Bronchial epithelial cell (primary cell): ENCODE data around the gene CARF. TPM values are rescaled to one million over a fixed set of nuclear protein-coding genes. Genes with fewer than 3 reads are reported as not detected.
"Not testable (repeated sequence)": the region's sequence is repeated elsewhere in the genome, so short reads cannot be mapped to it uniquely, and the experiment has no call there.

ENCODE experiments used
- DNase-seq: peaks from one replicate; pipeline ENCODE4 v3.0.0-alpha.2; 2010; ENCODE audit warnings: low read depth
- FAIRE-seq: peaks from 2 replicates; lab custom pipeline; 2011; peaks lifted over from hg19 to GRCh38; lab: Jason Lieb, UNC
- H3K27me3 ChIP-seq: 2 replicates; pipeline ENCODE4 v1.5.1; 2011; ENCODE audit warnings: low read length; ENCODE audit not compliant: control insufficient read depth, insufficient read depth
- H3K36me3 ChIP-seq: 2 replicates; pipeline ENCODE4 v1.5.1; 2011; ENCODE audit warnings: low read length; ENCODE audit not compliant: control insufficient read depth, insufficient read depth
- H3K4me3 ChIP-seq: 2 replicates; pipeline ENCODE4 v1.5.1; 2011; ENCODE audit warnings: mild to moderate bottlenecking, low read depth, low read length, control low read depth
- CTCF ChIP-seq: IDR thresholded peaks from 2 replicates; pipeline ENCODE4 v1.5.1; 2011; ENCODE audit warnings: mild to moderate bottlenecking, moderate library complexity, low read length, control low read depth, inconsistent platforms; ENCODE audit not compliant: insufficient read depth, severe bottlenecking
- total RNA-seq: library from RNA; depleted of rRNA; stranded (reverse); fragments of >200 nt; gene quantifications from 2 replicates; pipeline ENCODE4 v1.2.1, GENCODE V29; 2014

CARF gene
- total RNA-seq, 1 donor from 2014 or later: 3.2 TPM

GRCh38 chr2:202976809-202977208 is 64.7 kb downstream of the CARF start:
- no peak for FAIRE-seq
- Histone ChIP-seq H3K4me3 (no peak overlapping the region), H3K36me3 (no peaks in the 10 kb centered on the region), H3K27me3 (no peaks in the 10 kb centered on the region)
- no peak for DNase-seq
- TF ChIP-seq CTCF: no peak

- Histone ChIP-seq H3K4me3 (no peak overlapping the region), H3K27me3 (no peaks in the 10 kb centered on the region), H3K36me3 (no peaks in the 10 kb centered on the region)
- FAIRE-seq (no peak), DNase-seq (no peak)
- TF ChIP-seq CTCF: no peak
Measured at GRCh38 chr2:202982779-202983491, 70.9 kb downstream of the CARF start.

- TF ChIP-seq CTCF: no peak
- DNase-seq: peak; percentile 38
- no peak overlapping the region for H3K4me3 ChIP-seq
- no peaks in the 10 kb centered on the region for H3K27me3 ChIP-seq
- H3K36me3 ChIP-seq: no peaks in the 10 kb centered on the region
- FAIRE-seq: no peak
Measured at GRCh38 chr2:202989749-202990148, 77.7 kb downstream of the CARF start.

- no peak for TF ChIP-seq CTCF
- no peaks in the 10 kb centered on the region for H3K27me3 ChIP-seq
- DNase-seq: no peak
- H3K36me3 ChIP-seq: no peaks in the 10 kb centered on the region
- no peak overlapping the region for H3K4me3 ChIP-seq
- no peak for FAIRE-seq
Measured at GRCh38 chr2:202990501-202990900, 78.4 kb downstream of the CARF start.

- H3K36me3 ChIP-seq, FAIRE-seq, H3K27me3 ChIP-seq, H3K4me3 ChIP-seq: not testable (repeated sequence)
- peak; percentile 78 for DNase-seq
Measured at GRCh38 chr2:202997113-202997512, 85.0 kb downstream of the CARF start.

GRCh38 chr2:203002054-203002821 is 90.2 kb downstream of the CARF start:
- Histone ChIP-seq H3K4me3 (no peak overlapping the region), H3K27me3 (no peaks in the 10 kb centered on the region), H3K36me3 (no peaks in the 10 kb centered on the region)
- DNase-seq: peak; percentile 90
- FAIRE-seq: no peak
- no peak for TF ChIP-seq CTCF
